Duodenal mucosa (tissue), 2 donors: ENCODE measurements around the gene CSPG5.

Source experiments
- H3K27ac ChIP-seq: one replicate; pipeline ENCODE4 v1.7.0; 2013; ENCODE audit warnings: low read depth, low read length
- H3K27me3 ChIP-seq, 2 donors: one replicate each; pipeline ENCODE4 v1.7.0; 2013; ENCODE audit warnings: low read length in 2 of 2, control low read depth in 1 of 2; ENCODE audit not compliant: insufficient read depth in 2 of 2, control insufficient read depth in 1 of 2
- H3K36me3 ChIP-seq, 2 donors: one replicate each; pipeline ENCODE4 v1.7.0; 2013; ENCODE audit warnings: low read length in 2 of 2, control low read depth in 1 of 2; ENCODE audit not compliant: insufficient read depth in 2 of 2, control insufficient read depth in 1 of 2
- H3K4me1 ChIP-seq, 2 donors: one replicate each; pipeline ENCODE4 v1.7.0; 2013; ENCODE audit warnings: low read length in 2 of 2, control low read depth in 1 of 2; ENCODE audit not compliant: insufficient read depth in 2 of 2, control insufficient read depth in 1 of 2
- H3K4me3 ChIP-seq, 2 donors: one replicate each; pipeline ENCODE4 v1.7.0; 2013; ENCODE audit warnings: low read length in 2 of 2, low read depth in 1 of 2
- H3K9ac ChIP-seq, 2 donors: one replicate each; pipeline ENCODE4 v1.7.0; 2013; ENCODE audit warnings: low read length in 2 of 2, low read depth in 1 of 2
- H3K9me3 ChIP-seq, 2 donors: one replicate each; pipeline ENCODE4 v1.7.0; 2013; ENCODE audit warnings: low read length in 2 of 2, control low read depth in 1 of 2; ENCODE audit not compliant: control insufficient read depth in 1 of 2

The CSPG5 gene

DNA sequence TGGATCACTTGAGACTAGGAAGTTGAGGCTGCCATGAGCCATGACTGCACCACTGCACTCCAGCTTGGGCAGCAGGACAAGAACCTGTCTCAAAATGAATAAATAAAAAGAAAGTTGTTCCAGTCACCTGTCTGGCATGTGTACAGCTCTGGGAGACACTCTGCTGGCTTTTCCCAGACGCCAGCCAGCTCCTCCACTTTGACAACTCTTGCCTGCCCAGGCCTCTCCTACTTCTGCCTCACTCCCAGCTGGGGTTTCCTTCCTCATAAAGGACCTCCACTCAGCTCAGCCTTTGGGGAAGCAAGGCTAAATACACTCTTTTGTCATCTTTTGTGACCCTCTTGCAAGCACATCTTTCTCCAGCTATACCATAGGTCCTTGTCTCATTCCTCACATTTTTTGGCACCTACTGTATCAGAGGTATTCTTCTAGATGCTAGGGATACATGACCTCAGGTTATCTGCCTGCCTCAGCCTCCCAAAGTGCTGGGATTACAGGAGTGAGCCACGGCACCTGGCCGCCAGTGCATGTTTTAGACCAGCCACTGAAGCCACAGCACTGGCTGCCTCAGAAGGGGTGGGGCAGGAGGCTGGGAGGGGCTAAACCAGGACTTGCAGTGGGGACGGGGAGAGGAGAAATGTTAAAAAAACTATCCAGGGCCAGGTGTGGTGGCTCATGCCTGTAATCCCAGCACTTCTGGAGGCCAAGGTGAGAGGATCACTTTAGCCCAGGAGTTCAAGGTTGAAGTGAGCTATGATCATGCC lies 55.2 kb downstream of the CSPG5 start:
- Histone ChIP-seq H3K27me3 (no peaks in the 10 kb centered on the region), H3K4me1 (peaks cover 4 to 5% of the 10 kb centered on the region in 2 donors)

DNA sequence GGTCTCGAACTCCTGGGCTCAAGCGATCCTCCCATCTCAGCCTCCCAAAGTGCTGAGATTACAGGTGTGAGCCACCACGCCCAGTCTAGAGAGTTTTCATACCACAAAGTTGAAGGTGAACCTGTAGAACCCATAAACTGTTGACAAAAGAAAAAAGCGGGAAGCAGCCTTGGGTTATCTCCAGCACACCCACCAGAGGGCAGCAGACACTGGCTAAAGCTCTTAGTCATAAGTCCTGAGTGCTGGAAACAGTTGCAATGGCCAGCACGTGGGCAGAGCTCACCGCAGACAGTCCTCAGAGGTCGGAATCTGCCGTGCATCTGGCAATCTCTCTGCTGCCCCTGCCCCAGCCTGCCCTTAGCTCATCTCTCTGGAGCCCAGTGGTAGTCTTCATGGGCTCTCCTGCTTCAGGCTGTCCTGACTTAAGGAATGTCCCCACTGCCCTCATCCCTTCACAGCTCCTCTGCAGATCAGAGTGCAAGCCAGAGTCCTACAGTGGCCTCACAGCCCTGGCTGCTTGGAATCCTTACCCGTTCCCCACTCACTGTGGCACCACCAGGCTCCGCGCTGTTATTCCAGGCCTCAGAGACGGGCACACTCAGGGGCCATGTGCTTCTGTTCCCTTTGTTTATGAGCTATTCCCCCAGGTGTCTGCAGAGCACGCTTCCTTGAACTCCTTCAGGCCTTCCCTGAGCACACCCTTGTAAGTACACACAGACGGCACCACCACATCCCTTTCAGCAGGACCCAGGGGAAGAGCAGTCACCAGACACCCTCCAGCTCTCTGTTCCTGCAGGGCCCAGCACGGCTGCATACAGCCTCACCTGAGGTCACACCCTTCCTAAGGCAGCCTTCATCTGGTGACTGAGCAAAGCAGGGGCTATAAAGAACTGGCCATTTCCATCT lies 56.3 kb downstream of the CSPG5 start:
- Histone ChIP-seq H3K9ac (peak overlapping the region in 1 of 2 donors; percentile 47), H3K4me3 (no peak overlapping the region), H3K9me3 (no peaks in the 10 kb centered on the region), H3K27ac (no peak overlapping the region), H3K4me1 (peaks cover 4 to 5% of the 10 kb centered on the region in 2 donors), H3K27me3 (no peaks in the 10 kb centered on the region), H3K36me3 (no peaks in the 10 kb centered on the region)

More for the DNA sequence above, 55.2 kb downstream of the CSPG5 start:
- H3K27ac ChIP-seq: no peak overlapping the region
- H3K36me3 ChIP-seq: no peaks in the 10 kb centered on the region
- no peak overlapping the region for H3K9ac ChIP-seq
- no peaks in the 10 kb centered on the region for H3K9me3 ChIP-seq
- H3K4me3 ChIP-seq: no peak overlapping the region

DNA sequence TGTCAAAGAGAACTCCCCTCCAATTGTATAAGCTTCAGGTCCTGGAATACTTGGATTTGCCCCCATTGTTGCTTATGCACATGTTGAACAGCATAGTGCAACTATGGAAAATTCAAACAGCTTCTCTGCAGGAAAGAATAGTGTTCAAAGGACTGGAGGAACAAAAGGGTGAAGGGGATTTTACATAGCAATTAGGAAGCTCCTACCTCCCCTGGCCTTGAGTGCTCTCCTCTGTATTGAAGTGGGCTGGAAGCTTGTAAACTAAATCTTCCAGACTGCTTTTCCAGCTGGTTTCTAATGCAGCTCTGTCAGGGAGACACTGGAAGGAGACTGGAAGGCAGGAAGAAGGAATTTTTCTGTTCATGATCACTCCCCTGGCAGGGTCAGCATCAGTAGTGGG lies 57.9 kb downstream of the CSPG5 start:
- Histone ChIP-seq H3K9me3 (no peaks in the 10 kb centered on the region), H3K9ac (no peak overlapping the region), H3K4me3 (no peak overlapping the region), H3K27me3 (no peaks in the 10 kb centered on the region), H3K4me1 (peaks cover 4 to 5% of the 10 kb centered on the region in 2 donors), H3K36me3 (no peaks in the 10 kb centered on the region), H3K27ac (no peak overlapping the region)

DNA sequence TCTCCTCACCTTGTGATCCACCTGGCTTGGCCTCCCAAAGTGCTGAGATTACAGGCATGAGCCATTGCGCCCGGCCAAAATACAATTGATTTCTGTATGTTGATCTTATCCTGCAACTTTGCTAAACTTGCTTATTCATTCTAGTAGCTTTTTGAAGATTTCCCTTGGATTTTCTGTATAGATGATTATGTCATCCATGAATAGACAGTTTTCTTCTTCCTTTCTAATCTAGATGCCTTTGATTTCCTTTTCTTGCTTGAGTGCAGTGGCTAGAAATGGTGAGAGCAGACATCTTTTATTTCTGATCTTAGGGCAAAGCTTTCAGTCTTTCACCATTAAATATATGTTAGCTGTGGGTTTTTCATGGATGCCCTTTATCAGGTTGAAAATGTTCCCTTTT lies 60.7 kb downstream of the CSPG5 start:
- H3K9ac ChIP-seq: no peak overlapping the region
- H3K36me3 ChIP-seq: no peaks in the 10 kb centered on the region

DNA sequence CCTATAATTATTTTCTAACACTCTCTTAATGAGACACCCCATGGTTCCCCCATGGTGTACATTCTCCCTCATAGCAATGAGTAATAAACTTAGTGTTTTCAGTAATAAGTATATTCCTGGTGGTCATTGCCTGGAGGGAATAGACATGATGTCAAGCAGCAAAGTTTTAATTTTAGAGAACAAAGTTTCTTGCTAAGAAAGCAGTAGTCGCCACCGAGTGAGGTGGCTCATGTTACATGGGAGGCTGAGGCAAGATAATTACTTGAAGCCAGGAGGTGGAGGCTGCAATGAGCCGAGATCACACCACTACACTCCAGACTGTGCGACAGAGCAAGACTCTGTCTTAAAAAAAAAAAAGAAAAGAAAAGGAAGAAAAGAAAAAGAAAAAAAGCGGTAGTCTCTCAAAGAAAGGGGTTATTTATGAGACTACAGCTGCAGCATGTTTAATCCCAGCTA lies 62.8 kb downstream of the CSPG5 start:
- Histone ChIP-seq H3K4me3 (no peak overlapping the region), H3K9ac (no peak overlapping the region), H3K36me3 (no peaks in the 10 kb centered on the region), H3K27ac (no peak overlapping the region), H3K27me3 (no peaks in the 10 kb centered on the region), H3K9me3 (no peaks in the 10 kb centered on the region), H3K4me1 (peaks cover 0 to 10% of the 10 kb centered on the region in 2 donors)

More for the DNA sequence above, 60.7 kb downstream of the CSPG5 start:
- no peaks in the 10 kb centered on the region for H3K9me3 ChIP-seq
- H3K4me3 ChIP-seq: no peak overlapping the region
- no peaks in the 10 kb centered on the region for H3K27me3 ChIP-seq
- H3K27ac ChIP-seq: no peak overlapping the region
- peaks cover 4 to 5% of the 10 kb centered on the region in 2 donors for H3K4me1 ChIP-seq

DNA sequence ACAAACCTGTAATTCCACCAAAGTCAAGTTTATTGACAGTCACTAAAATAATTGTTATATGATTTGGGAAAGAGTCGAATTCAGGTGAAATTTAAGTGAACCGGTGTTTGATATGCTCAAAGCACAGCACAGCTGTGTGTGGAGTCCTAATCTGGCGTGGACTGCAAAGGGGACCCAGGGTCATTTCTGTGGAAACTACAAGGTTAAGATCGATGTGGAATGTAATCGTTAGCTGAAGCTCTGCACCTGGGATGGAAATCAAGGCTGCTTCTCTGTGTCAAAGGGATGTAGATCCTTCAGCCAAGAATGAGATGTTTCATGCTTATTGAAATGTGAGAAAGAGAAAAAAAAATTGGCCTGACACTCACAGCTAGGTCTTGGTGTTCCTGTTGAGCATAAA lies 63.6 kb downstream of the CSPG5 start:
- Histone ChIP-seq H3K4me1 (peaks cover 0 to 10% of the 10 kb centered on the region in 2 donors), H3K4me3 (no peak overlapping the region), H3K9me3 (no peaks in the 10 kb centered on the region), H3K27ac (no peak overlapping the region), H3K36me3 (peaks cover 0 to 4% of the 10 kb centered on the region in 2 donors), H3K9ac (no peak overlapping the region), H3K27me3 (no peaks in the 10 kb centered on the region)

DNA sequence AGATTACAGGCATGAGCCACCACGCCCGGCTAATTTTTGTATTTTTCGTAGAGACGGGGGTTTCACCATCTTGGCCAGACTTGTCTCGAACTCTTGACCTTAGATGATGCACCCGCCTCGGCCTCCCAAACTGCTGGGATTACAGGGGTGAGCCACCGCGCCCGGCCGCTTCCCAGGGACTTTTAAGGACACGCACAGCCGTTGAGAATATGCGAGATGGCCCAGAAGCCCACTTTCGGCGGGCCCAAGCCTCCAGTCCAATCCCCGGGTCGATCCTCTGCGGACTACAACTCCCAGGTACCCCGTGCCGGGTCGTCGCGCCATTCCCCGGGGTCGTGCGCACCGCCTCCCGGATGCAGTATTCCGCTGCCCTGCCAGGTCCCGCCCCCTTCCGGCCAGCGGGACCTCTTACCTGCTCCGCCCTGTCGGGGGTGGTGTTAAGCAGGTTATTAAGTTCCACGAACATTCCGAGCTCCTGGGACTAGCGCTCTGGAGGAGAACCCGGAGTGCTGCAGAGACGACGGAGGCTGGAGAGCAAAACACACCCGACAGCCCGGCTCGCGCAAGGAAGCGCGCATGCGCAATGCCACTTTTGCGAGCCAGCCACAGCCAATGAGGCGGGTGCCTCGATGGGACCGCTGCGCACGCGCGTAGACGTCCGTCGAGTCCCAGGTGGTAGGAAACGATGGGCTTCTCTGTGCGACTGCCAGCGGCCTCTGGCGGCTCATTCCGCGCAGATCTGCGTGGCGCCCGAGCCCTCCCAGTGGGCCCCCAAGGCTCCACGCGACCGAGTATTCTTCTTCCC lies 65.3 kb downstream of the CSPG5 start, which contains the start of gene ELP6:
Gene ELP6, minus strand, starts transcription at position 588 of the 805 bp plus-strand sequence. Its CDS starts 122 bp downstream, at position 466.
- Histone ChIP-seq H3K27ac (peak within 1 kb of the TSS; percentile 98), H3K36me3 (peaks cover 4 to 15% of the 10 kb centered on the region in 2 donors), H3K27me3 (no peaks in the 10 kb centered on the region), H3K4me1 (peaks cover 0 to 10% of the 10 kb centered on the region in 2 donors), H3K9ac (peak within 1 kb of the TSS; percentile 82 to 88), H3K9me3 (no peaks in the 10 kb centered on the region), H3K4me3 (peak within 1 kb of the TSS; percentile 91 to 93)

DNA sequence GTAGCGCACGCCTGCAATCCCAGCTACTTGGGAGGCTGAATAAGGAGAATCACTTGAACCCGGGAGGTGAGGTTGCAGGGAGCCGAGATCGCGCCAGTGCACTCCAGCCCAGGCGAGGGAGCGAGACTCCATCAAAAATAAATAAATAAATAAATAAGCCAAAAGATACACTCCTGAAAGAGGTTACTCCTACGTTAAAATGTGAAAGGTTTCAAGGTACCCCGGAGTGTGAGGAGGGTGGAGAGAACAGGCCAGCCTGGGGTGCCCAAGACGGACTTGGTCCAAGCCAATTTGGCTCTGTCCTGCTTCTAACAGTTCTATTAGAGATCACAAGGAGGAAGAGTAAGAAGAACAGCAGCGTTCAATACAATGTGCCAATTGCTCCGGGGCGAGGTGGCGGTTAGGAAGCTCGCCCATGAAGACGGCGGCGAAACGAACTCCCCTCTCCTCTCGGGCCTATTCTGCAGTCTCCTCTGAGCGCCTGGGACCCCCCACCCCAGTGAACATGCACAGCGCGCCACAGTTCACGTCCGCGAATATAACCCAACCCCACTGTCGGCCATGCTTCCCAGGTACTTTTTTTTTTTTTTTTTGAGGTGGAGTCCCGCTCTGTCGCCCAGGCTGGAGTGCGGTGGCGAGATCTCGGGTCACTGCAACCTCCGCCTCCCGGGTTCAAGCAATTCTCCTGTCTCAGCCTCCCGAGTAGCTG lies 66.1 kb downstream of the CSPG5 start:
- H3K36me3 ChIP-seq: peaks cover 4 to 19% of the 10 kb centered on the region in 2 donors
- H3K4me1 ChIP-seq: peaks cover 0 to 10% of the 10 kb centered on the region in 2 donors
- no peaks in the 10 kb centered on the region for H3K27me3 ChIP-seq
- peak overlapping the region; percentile 82 to 88 for H3K9ac ChIP-seq
- H3K9me3 ChIP-seq: no peaks in the 10 kb centered on the region
- H3K27ac ChIP-seq: no peak overlapping the region
- peak overlapping the region; percentile 91 to 93 for H3K4me3 ChIP-seq
